Measurements from ENCODE around the gene MACO1.

The MACO1 gene

DNA sequence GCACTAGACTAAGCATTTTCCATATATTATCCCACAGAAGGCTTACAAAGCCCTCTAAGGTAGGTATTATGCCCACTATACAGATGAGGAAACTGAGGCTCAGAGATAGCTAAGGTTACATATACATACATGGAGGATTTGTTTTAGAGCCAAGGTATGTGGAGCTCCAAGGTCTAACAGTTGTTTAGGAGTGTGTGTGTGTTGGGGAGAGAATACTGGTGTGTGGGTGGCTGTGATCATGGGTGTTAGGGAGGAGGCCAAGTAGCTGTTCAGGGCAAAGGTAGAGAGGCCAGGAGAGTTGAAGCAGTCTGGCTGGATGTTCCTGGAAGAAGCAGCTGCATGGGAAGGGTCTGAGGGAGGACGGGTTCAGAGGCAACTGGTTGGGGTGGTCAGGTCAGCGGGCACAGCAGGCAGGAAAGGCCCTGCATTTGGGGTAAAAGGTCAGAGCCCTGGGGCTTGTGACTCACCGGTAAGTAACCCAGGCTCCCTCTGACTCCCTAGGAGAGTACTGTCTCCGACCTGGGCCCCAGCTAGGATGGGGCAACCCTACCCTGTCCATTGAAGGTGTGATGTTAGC, 107.6 kb downstream of the MACO1 start:
- TF ChIP-seq, protein P1, sequence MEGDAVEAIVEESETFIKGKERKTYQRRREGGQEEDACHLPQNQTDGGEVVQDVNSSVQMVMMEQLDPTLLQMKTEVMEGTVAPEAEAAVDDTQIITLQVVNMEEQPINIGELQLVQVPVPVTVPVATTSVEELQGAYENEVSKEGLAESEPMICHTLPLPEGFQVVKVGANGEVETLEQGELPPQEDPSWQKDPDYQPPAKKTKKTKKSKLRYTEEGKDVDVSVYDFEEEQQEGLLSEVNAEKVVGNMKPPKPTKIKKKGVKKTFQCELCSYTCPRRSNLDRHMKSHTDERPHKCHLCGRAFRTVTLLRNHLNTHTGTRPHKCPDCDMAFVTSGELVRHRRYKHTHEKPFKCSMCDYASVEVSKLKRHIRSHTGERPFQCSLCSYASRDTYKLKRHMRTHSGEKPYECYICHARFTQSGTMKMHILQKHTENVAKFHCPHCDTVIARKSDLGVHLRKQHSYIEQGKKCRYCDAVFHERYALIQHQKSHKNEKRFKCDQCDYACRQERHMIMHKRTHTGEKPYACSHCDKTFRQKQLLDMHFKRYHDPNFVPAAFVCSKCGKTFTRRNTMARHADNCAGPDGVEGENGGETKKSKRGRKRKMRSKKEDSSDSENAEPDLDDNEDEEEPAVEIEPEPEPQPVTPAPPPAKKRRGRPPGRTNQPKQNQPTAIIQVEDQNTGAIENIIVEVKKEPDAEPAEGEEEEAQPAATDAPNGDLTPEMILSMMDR (IDR thresholded peaks at IDR 0.05) = no peak
- H3K4me3 Mint-ChIP-seq = no peak overlapping the region
- no peaks in the 10 kb centered on the region for H3K36me3 Mint-ChIP-seq (ENCODE audit: low read depth)
- H3K27me3 Mint-ChIP-seq (ENCODE audit: low read depth, poor library complexity) = peaks cover 68% of the 10 kb centered on the region
- H3K9me3 Mint-ChIP-seq = no peaks in the 10 kb centered on the region
- H3K4me1 Mint-ChIP-seq = peaks cover 19% of the 10 kb centered on the region
- no peak for DNase-seq
- no peak overlapping the region for H3K27ac Mint-ChIP-seq

GRCh38 chr1:25540750-25541342, 110.1 kb downstream of the MACO1 start:
- TF ChIP-seq, protein P1 (IDR thresholded peaks at IDR 0.05) = no peak
- H3K27me3 Mint-ChIP-seq (ENCODE audit: low read depth, poor library complexity) = peaks cover 72% of the 10 kb centered on the region
- peaks cover 24% of the 10 kb centered on the region for H3K4me1 Mint-ChIP-seq
- no peak for DNase-seq
- H3K9me3 Mint-ChIP-seq = no peaks in the 10 kb centered on the region
- no peak overlapping the region for H3K27ac Mint-ChIP-seq
- no peaks in the 10 kb centered on the region for H3K36me3 Mint-ChIP-seq (ENCODE audit: low read depth)
- no peak overlapping the region for H3K4me3 Mint-ChIP-seq

DNA sequence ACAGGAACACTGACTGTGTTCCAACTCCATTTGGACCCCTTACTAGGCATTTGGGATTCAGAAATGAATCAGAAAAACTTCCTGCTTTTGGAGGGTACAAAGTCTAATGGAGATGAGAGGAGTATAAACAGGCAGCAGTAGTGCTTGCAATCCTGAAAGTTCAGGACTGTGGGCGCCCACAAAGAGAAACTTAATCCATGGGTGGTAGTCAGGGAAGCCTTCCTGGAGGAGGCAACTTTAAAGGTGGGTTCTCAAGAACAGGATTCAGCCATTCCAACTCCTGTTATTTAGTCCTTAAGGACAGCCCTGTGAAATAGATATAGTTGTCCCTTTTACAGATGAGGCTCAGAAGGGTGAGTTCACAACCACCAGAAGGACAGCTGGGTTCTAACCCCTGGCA, 110.7 kb downstream of the MACO1 start:
- Mint-ChIP-seq H3K27ac (no peak overlapping the region), H3K36me3 (ENCODE audit: low read depth) (no peaks in the 10 kb centered on the region), H3K27me3 (ENCODE audit: low read depth, poor library complexity) (peaks cover 69% of the 10 kb centered on the region), H3K9me3 (no peaks in the 10 kb centered on the region), H3K4me1 (peaks cover 24% of the 10 kb centered on the region), H3K4me3 (no peak overlapping the region)
- no peak for DNase-seq
- TF ChIP-seq, protein P1 (IDR thresholded peaks at IDR 0.05) = no peak

DNA sequence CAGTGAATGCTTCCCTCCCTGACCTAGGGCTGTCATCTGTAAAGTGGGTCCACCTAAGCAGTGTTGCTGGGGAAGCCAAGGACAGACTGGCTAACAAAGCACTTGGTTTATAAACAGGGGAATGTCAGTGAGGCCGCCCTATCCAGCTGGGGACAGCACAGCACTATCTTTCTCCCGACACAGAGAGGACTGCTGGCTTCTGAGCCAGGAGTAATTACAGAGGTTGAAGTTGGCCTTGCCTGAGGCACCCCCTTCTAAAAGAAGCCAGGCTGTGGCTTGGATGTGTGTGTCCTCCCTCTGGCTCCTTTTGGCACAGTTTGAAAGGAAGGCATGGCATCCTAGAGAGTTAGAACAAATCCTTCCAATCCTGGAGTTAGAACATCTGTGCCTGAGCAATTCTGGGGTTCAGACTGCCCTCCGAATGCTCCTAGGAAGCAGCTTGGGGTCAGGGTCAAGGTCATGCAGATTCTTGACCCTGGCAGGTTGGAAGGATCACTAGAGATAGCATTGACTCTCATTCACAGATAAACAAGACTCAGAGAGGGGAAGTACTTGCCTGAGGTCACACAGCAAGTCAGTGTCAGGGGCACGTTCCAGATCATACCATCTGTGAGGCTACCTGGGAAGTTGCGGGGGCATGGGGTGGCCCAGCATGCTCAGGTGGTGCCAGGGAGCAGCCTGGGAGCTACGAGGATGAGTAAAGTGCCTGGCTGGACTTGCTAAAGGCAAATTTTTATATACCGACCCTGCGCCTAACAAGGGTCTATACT, 111.4 kb downstream of the MACO1 start:
- Mint-ChIP-seq H3K4me1 (peaks cover 18% of the 10 kb centered on the region), H3K36me3 (ENCODE audit: low read depth) (no peaks in the 10 kb centered on the region), H3K27me3 (ENCODE audit: low read depth, poor library complexity) (peaks cover 66% of the 10 kb centered on the region), H3K9me3 (no peaks in the 10 kb centered on the region), H3K4me3 (peak overlapping the region; percentile 67), H3K27ac (no peak overlapping the region)
- no peak for DNase-seq
- TF ChIP-seq, protein P1 (IDR thresholded peaks at IDR 0.05) = no peak

DNA sequence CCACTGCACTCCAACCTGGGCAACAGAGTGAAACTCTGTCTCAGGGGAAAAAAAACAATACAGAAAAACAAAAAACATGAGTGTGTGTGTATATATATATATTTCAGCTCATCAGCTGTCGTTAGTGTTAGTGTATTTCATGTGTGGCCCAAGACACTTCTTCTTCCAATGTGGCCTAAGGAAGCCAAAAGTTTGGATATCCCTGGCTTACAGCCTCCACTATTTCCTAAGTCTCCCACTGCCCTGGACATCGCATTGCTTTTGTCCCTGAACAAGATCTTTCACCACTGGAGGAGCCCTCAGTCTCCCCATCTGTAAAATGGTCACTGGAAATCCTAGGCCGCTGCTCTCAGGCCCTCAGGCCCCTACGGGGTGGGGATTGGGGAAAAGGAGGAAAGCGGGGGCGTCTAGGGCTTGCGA, 112.3 kb downstream of the MACO1 start:
- Mint-ChIP-seq H3K27me3 (ENCODE audit: low read depth, poor library complexity) (peaks cover 67% of the 10 kb centered on the region), H3K27ac (no peak overlapping the region), H3K36me3 (ENCODE audit: low read depth) (no peaks in the 10 kb centered on the region), H3K4me3 (peak overlapping the region; percentile 67), H3K9me3 (no peaks in the 10 kb centered on the region), H3K4me1 (peaks cover 10% of the 10 kb centered on the region)
- no peak for DNase-seq
- TF ChIP-seq, protein P1 (IDR thresholded peaks at IDR 0.05) = no peak

Measured in nephron progenitor cell (in vitro differentiated cells).